IMR-90 (cell line): Measurements from ENCODE around the gene PRAC1.

Experiments
- BHLHE40 ChIP-seq: fragments of 150-350 bp; IDR thresholded peaks from 2 replicates; pipeline ENCODE4 v1.6.1; 2016; ENCODE audit warnings: mild to moderate bottlenecking, low read depth, low read length
- CHD1 ChIP-seq: IDR thresholded peaks from 2 replicates; pipeline ENCODE4 v1.6.1; 2012; ENCODE audit warnings: low read depth, low read length, improper control_type of control experiment
- CTCF ChIP-seq: conservative IDR thresholded peaks from 2 replicates; pipeline ENCODE4 v1.5.1; 2012; ENCODE audit warnings: mild to moderate bottlenecking, low read depth, low read length, improper control_type of control experiment
- ELK1 ChIP-seq: fragments of 150-350 bp; IDR thresholded peaks from 2 replicates; pipeline ENCODE4 v1.6.1; 2016; ENCODE audit warnings: low read depth, mild to moderate bottlenecking, low read length, moderate library complexity, borderline replicate concordance
- FOS ChIP-seq: fragments of 150-350 bp; IDR thresholded peaks from 2 replicates; pipeline ENCODE4 v1.6.1; 2016; ENCODE audit warnings: low read depth, low read length
- MAFK ChIP-seq: IDR thresholded peaks from 2 replicates; pipeline ENCODE4 v1.6.1; 2012; ENCODE audit warnings: low read depth, low read length, improper control_type of control experiment
- MXI1 ChIP-seq: IDR thresholded peaks from 2 replicates; pipeline ENCODE4 v1.6.1; 2012; ENCODE audit warnings: low read depth, mild to moderate bottlenecking, low read length, moderate library complexity, borderline replicate concordance
- POLR2A ChIP-seq: IDR thresholded peaks from 2 replicates; pipeline ENCODE4 v1.6.1; 2012; ENCODE audit warnings: mild to moderate bottlenecking, low read depth, low read length
- RAD21 ChIP-seq: IDR thresholded peaks from 2 replicates; pipeline ENCODE4 v1.6.1; 2012; ENCODE audit warnings: low read length, improper control_type of control experiment
- RCOR1 ChIP-seq: IDR thresholded peaks from 2 replicates; pipeline ENCODE4 v1.6.1; 2012; ENCODE audit warnings: mild to moderate bottlenecking, low read length, improper control_type of control experiment; ENCODE audit not compliant: insufficient replicate concordance

GRCh38 chr17:48738803-48739526 is 16.6 kb upstream of the PRAC1 start:
- TF ChIP-seq CTCF (no peak), POLR2A (no peak), CHD1 (no peak), FOS (no peak), RCOR1 (no peak), RAD21 (no peak), MAFK (no peak), BHLHE40 (no peak), ELK1 (no peak), MXI1 (no peak)
